Measurements from ENCODE around the gene TNS2.

GRCh38 chr12:53010955-53011354 lies 38.9 kb upstream of the TNS2 start:
- TF ChIP-seq GATA3 (IDR thresholded peaks at IDR 0.05; ENCODE audit: low read depth, low read length), result no peak
- TF ChIP-seq GATA2 (IDR thresholded peaks at IDR 0.05; ENCODE audit: low read depth, low read length), result no peak

Data from SH-SY5Y (cell line).